H4 (cell line): ENCODE measurements around the gene GUCD1. TPM values are rescaled to one million over a fixed set of nuclear protein-coding genes. Genes with fewer than 3 reads are reported as not detected.
A peak's percentile ranks its signal among the peaks of the same experiment; 100 is the strongest.

Experiments
- DNase-seq: peaks from one replicate; pipeline ENCODE4 v3.0.0-alpha.2; 2015; ENCODE audit warnings: low spot score
- total RNA-seq: library from RNA; depleted of rRNA; stranded (reverse); fragments of >200 nt; shearing (Covaris generic); gene quantifications from 2 replicates; pipeline ENCODE4 v1.2.3, GENCODE V29; 2014

Gene GUCD1
- total RNA-seq, 1 experiment from 2014 or later = 42.2 TPM

- no peak for DNase-seq
These were observed 25.0 kb downstream of the GUCD1 start for GRCh38 chr22:24529898-24530297.

- DNase-seq = no peak
These were observed 28.7 kb downstream of the GUCD1 start for GRCh38 chr22:24526191-24526590.

- DNase-seq = peak; percentile 49
These were observed 29.4 kb downstream of the GUCD1 start for GRCh38 chr22:24525416-24526037.

GRCh38 chr22:24523873-24524272, 31.1 kb downstream of the GUCD1 start:
- no peak for DNase-seq

- DNase-seq = peak; percentile 58
These were observed 33.1 kb downstream of the GUCD1 start for GRCh38 chr22:24521791-24522245.

- DNase-seq = no peak
These were observed 35.4 kb downstream of the GUCD1 start for GRCh38 chr22:24519496-24519895.

- no peak for DNase-seq
These were observed 36.0 kb downstream of the GUCD1 start for GRCh38 chr22:24518771-24519485.

GRCh38 chr22:24518228-24518627, 36.7 kb downstream of the GUCD1 start:
- DNase-seq = no peak

- no peak for DNase-seq
These were observed 37.5 kb downstream of the GUCD1 start for GRCh38 chr22:24517446-24517845.

GRCh38 chr22:24516301-24516737, 38.6 kb downstream of the GUCD1 start:
- DNase-seq = peak; percentile 34

GRCh38 chr22:24515027-24515338, 40.0 kb downstream of the GUCD1 start:
- DNase-seq = no peak

- DNase-seq = no peak
These were observed 40.5 kb downstream of the GUCD1 start for GRCh38 chr22:24514241-24515026.

GRCh38 chr22:24513378-24514240, 41.3 kb downstream of the GUCD1 start:
- no peak for DNase-seq

GRCh38 chr22:24512043-24512442, 42.9 kb downstream of the GUCD1 start:
- DNase-seq = no peak

GRCh38 chr22:24510637-24511625, 44.0 kb downstream of the GUCD1 start:
- peak; percentile 47 for DNase-seq

GRCh38 chr22:24507716-24508115, 47.2 kb downstream of the GUCD1 start:
- no peak for DNase-seq

- peak; percentile 79 for DNase-seq
These were observed 48.0 kb downstream of the GUCD1 start for GRCh38 chr22:24506802-24507438.

GRCh38 chr22:24504956-24505736, 49.8 kb downstream of the GUCD1 start:
- DNase-seq = no peak

- no peak for DNase-seq
These were observed 50.4 kb downstream of the GUCD1 start for GRCh38 chr22:24504540-24504939.
